Small intestine (tissue), 4 donors: ENCODE results near the gene AKR1B15. TPM values are rescaled to one million over a fixed set of nuclear protein-coding genes. Genes with fewer than 3 reads are reported as not detected.

Experiments
- polyA plus RNA-seq, 4 donors: library from polyadenylated mRNA; stranded (reverse) in 3 of 4; unstranded in 1 of 4; fragments of 200-250 nt in 3 of 4; fragments of 120-200 nt in 1 of 4; gene quantifications; one replicate each; pipeline versions ENCODE4 v1.2.1 to v1.2.3, GENCODE V29; 2013
- donor health status: healthy with polysubstance abuse.
- donor health status: Bipolar disorder and iron deficiency.
- donor health status: healthy.

Gene AKR1B15
- polyA plus RNA-seq, 4 donors, result 0.49 TPM; not detected in 3

Other genes starting within 250 kb of the AKR1B15 start
- gene SLC35B4, start 232.2 kb upstream of the AKR1B15 start, polyA plus RNA-seq, result 10 to 100 TPM in 1 of 4 donors, 1 to 10 TPM in 3; 2.7 to 11.8 (median 4.1) TPM
- gene AKR1B1, start 90.0 kb upstream of the AKR1B15 start, polyA plus RNA-seq, result 10 to 100 TPM; 10.3 to 57.6 (median 28.3) TPM
- 1,000 to 10,000 TPM in 2 of 4 donors, 100 to 1,000 TPM in 1, under 1 TPM in 1; 0.22 to 1,513 (median 801) TPM for gene AKR1B10, start 21.5 kb upstream of the AKR1B15 start, polyA plus RNA-seq
- gene BPGM, start 97.7 kb downstream of the AKR1B15 start, polyA plus RNA-seq, result 10 to 100 TPM in 3 of 4 donors, 1 to 10 TPM in 1; 9.9 to 15.4 (median 12.0) TPM
- 10 to 100 TPM in 3 of 4 donors, 1 to 10 TPM in 1; 3.4 to 70.8 (median 45.3) TPM for gene CALD1, start 230.5 kb downstream of the AKR1B15 start, polyA plus RNA-seq